Parathyroid adenoma (tissue), 2 donors: ENCODE data around the gene KDM4B.

Experiments used
- H2AFZ ChIP-seq: fragments of 300-600 bp; sonication (generic); one replicate; pipeline ENCODE4 v1.7.0; 2017; ENCODE audit warnings: antibody characterized with exemption, mild to moderate bottlenecking
- H3K27ac ChIP-seq: fragments of 300-600 bp; sonication (generic); one replicate; pipeline ENCODE4 v1.7.0; 2017
- H3K27me3 ChIP-seq: fragments of 300-600 bp; sonication (generic); one replicate; pipeline ENCODE4 v1.7.0; 2017; ENCODE audit warnings: low read length; ENCODE audit not compliant: control insufficient read depth, insufficient read depth
- H3K36me3 ChIP-seq: fragments of 300-600 bp; sonication (generic); one replicate; pipeline ENCODE4 v1.7.0; 2017; ENCODE audit warnings: low read length; ENCODE audit not compliant: control insufficient read depth, insufficient read depth
- H3K4me1 ChIP-seq: fragments of 300-600 bp; sonication (generic); one replicate; pipeline ENCODE4 v1.7.0; 2017; ENCODE audit warnings: control low read depth
- H3K4me2 ChIP-seq: fragments of 300-600 bp; sonication (generic); one replicate; pipeline ENCODE4 v1.7.0; 2017; ENCODE audit warnings: low read length
- H3K4me3 ChIP-seq: fragments of 300-600 bp; sonication (generic); one replicate; pipeline ENCODE4 v1.7.0; 2017; ENCODE audit warnings: low read depth, low read length
- H3K79me2 ChIP-seq: fragments of 300-600 bp; sonication (generic); one replicate; pipeline ENCODE4 v1.7.0; 2017; ENCODE audit warnings: control low read depth
- H3K9ac ChIP-seq: fragments of 300-600 bp; sonication (generic); one replicate; pipeline ENCODE4 v1.7.0; 2017; ENCODE audit warnings: mild to moderate bottlenecking
- H3K9me3 ChIP-seq: fragments of 300-600 bp; sonication (generic); one replicate; pipeline ENCODE4 v1.7.0; 2017; ENCODE audit warnings: low read length; ENCODE audit not compliant: control insufficient read depth
- CTCF ChIP-seq: fragments of 300-600 bp; sonication (generic); IDR thresholded peaks from one replicate; pipeline ENCODE4 v1.7.0; 2017; ENCODE audit warnings: antibody characterized with exemption, mild to moderate bottlenecking
- donor health status: primary hyperparathyroidism.

The KDM4B gene

DNA sequence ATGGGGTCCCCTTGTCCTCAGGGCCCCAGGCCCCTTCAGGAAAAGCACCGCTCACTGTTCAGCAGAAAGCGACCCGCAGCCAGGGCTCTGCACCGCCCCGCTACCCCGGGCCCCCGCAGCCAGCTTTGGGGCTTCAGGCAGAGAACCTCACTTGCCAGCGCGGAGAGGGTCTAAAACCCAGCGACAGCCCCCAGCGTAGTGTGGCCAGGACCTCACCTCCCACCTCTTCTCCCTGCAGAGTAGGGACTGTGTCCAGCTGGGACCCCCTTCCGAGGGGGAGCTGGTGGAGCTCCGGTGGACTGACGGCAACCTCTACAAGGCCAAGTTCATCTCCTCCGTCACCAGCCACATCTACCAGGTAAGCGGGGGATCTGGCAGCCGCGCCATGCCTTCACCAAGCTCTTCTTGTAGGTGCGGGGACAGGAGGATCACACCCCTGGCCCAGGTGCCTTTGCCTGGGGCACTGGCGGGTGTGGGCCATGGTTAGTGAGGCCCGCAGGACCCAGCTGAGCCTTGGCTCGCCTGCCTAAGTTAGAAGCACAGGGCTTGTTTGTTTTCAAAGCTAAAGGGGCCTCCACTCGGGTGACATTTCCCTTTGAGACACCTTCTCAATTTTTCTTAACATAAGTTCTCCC, 175.7 kb downstream of the KDM4B start:
- Histone ChIP-seq H3K4me2 (no peak overlapping the region), H3K9ac (no peak overlapping the region), H3K27ac (no peak overlapping the region), H3K9me3 (no peaks in the 10 kb centered on the region), H3K79me2 (no peaks in the 10 kb centered on the region), H3K27me3 (no peaks in the 10 kb centered on the region), H3K36me3 (no peaks in the 10 kb centered on the region), H3K4me3 (no peak overlapping the region), H2AFZ (no peak overlapping the region), H3K4me1 (no peaks in the 10 kb centered on the region)
- no peak for TF ChIP-seq CTCF

GRCh38 chr19:5145521-5146511, 176.9 kb downstream of the KDM4B start:
- Histone ChIP-seq H3K79me2 (no peaks in the 10 kb centered on the region), H3K4me2 (no peak overlapping the region), H3K9ac (no peak overlapping the region), H2AFZ (no peak overlapping the region), H3K27me3 (no peaks in the 10 kb centered on the region), H3K4me3 (no peak overlapping the region), H3K27ac (no peak overlapping the region), H3K4me1 (no peaks in the 10 kb centered on the region), H3K36me3 (no peaks in the 10 kb centered on the region), H3K9me3 (no peaks in the 10 kb centered on the region)
- no peak for TF ChIP-seq CTCF

GRCh38 chr19:5147074-5147977, 178.4 kb downstream of the KDM4B start:
- Histone ChIP-seq H3K79me2 (no peaks in the 10 kb centered on the region), H3K27ac (no peak overlapping the region), H3K4me2 (no peak overlapping the region), H3K36me3 (no peaks in the 10 kb centered on the region), H3K4me3 (no peak overlapping the region), H3K27me3 (no peaks in the 10 kb centered on the region), H3K4me1 (no peaks in the 10 kb centered on the region), H3K9me3 (no peaks in the 10 kb centered on the region), H3K9ac (no peak overlapping the region), H2AFZ (no peak overlapping the region)
- no peak for TF ChIP-seq CTCF

DNA sequence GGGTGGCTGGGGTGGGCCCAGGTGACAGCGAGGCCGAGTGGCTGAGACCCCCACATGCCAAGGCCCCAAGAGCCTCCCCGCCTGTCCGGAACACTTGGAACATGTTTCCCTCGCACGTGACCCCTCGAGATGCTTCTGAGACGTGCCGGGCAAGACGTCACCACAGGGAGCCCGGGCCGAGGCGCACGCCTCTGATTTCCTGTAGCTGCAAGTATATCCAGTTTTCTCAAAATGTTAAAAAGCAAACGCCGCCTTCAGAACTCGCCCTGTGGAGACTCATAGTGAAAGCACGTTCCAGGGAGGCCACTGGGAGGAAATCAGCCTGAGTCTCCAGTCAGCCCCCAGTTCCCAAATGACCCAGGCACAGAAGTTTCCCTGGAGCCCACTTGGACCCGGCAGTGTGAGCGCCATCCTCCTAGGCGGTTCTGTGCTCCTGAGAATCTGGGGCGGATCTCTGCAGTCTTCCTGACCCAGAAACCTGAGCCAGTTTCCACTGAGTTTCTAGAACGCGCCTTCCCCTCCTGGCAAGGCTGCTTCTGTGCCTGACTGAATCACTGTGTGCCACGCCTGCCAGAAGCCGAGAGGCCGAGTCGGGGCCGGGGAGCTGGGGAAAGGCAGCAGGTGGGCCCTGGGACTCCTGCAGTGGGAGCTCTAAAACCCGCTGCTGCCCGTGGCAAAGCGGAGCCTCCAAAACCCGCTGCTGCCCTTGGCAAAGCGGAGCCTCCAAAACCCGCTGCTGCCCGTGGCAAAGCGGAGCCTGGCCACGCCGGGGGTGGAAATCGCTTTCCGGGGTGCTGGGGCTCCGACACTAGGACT, 179.3 kb downstream of the KDM4B start:
- H2AFZ ChIP-seq, result no peak overlapping the region
- H3K4me3 ChIP-seq, result no peak overlapping the region
- H3K36me3 ChIP-seq, result no peaks in the 10 kb centered on the region
- H3K79me2 ChIP-seq, result no peaks in the 10 kb centered on the region
- H3K4me2 ChIP-seq, result no peak overlapping the region
- H3K9me3 ChIP-seq, result no peaks in the 10 kb centered on the region
- H3K9ac ChIP-seq, result no peak overlapping the region
- no peaks in the 10 kb centered on the region for H3K4me1 ChIP-seq
- TF ChIP-seq CTCF, result no peak
- H3K27me3 ChIP-seq, result no peaks in the 10 kb centered on the region
- H3K27ac ChIP-seq, result no peak overlapping the region
